ENCODE measurements around the gene RNPEP.
A peak's percentile ranks its signal among the peaks of the same experiment; 100 is the strongest.

The RNPEP gene

GRCh38 chr1:201988601-201989000, 6.2 kb downstream of the RNPEP start:
- TF ChIP-seq CTCF (IDR thresholded peaks at IDR 0.05), result no peak

GRCh38 chr1:201989354-201990128, 7.1 kb downstream of the RNPEP start:
- no peak for TF ChIP-seq CTCF (IDR thresholded peaks at IDR 0.05)

GRCh38 chr1:201990427-201990826, 8.0 kb downstream of the RNPEP start:
- no peak for TF ChIP-seq CTCF (IDR thresholded peaks at IDR 0.05)

GRCh38 chr1:201999625-202000238, 17.3 kb downstream of the RNPEP start:
- TF ChIP-seq CTCF (IDR thresholded peaks at IDR 0.05), result peak; percentile 88

- TF ChIP-seq CTCF (IDR thresholded peaks at IDR 0.05), result no peak
Measured at GRCh38 chr1:202002507-202002906, 20.1 kb downstream of the RNPEP start.

- TF ChIP-seq CTCF (IDR thresholded peaks at IDR 0.05), result no peak
Measured at GRCh38 chr1:202004711-202005110, 22.3 kb downstream of the RNPEP start.

- peak; percentile 55; the same call in 1 of the 2 replicates for TF ChIP-seq CTCF (IDR thresholded peaks at IDR 0.05)
Measured at GRCh38 chr1:202005958-202006357, 23.5 kb downstream of the RNPEP start.
